Endodermal cell (in vitro differentiated cells): ENCODE measurements around the gene FAM83F. TPM values are rescaled to one million over a fixed set of nuclear protein-coding genes. Genes with fewer than 3 reads are reported as not detected.

Experiments
- DNase-seq: peaks from one replicate; pipeline ENCODE4 v3.0.0-alpha.2; 2017
- H3K27ac ChIP-seq: 2 replicates; pipeline ENCODE4 v1.5.1; 2013; ENCODE audit warnings: mild to moderate bottlenecking, low read depth, low read length, moderate library complexity
- H3K27me3 ChIP-seq: 2 replicates; pipeline ENCODE4 v1.6.1; 2013; ENCODE audit warnings: mild to moderate bottlenecking, low read length, moderate library complexity; ENCODE audit not compliant: insufficient read depth, control insufficient read depth, poor library complexity, severe bottlenecking
- H3K36me3 ChIP-seq: 2 replicates; pipeline ENCODE4 v1.7.0; 2013; ENCODE audit warnings: mild to moderate bottlenecking, low read length, moderate library complexity; ENCODE audit not compliant: control insufficient read depth, insufficient read depth
- H3K4me1 ChIP-seq: one replicate; pipeline ENCODE4 v1.7.0; 2013; ENCODE audit warnings: low read length; ENCODE audit not compliant: control insufficient read depth, insufficient read depth
- H3K4me3 ChIP-seq: 2 replicates; pipeline ENCODE4 v1.5.1; 2013; ENCODE audit warnings: mild to moderate bottlenecking, low read length, moderate library complexity
- H3K9ac ChIP-seq: 2 replicates; pipeline ENCODE4 v1.6.1; 2013; ENCODE audit warnings: mild to moderate bottlenecking, low read length, moderate library complexity; ENCODE audit not compliant: poor library complexity, severe bottlenecking; ENCODE audit errors: extremely low read depth
- H3K9me3 ChIP-seq: 2 replicates; pipeline ENCODE4 v1.6.1; 2013; ENCODE audit warnings: mild to moderate bottlenecking, low read length, moderate library complexity; ENCODE audit not compliant: control insufficient read depth
- H3K27ac Mint-ChIP-seq: 2 replicates; pipeline ENCODE4 v1.8.0; 2020; ENCODE audit warnings: mixed read lengths
- H3K27me3 Mint-ChIP-seq: 2 replicates; pipeline ENCODE4 v1.8.0; 2021; ENCODE audit warnings: mild to moderate bottlenecking, mixed read lengths; ENCODE audit not compliant: insufficient read depth
- H3K36me3 Mint-ChIP-seq: 2 replicates; pipeline ENCODE4 v1.8.0; 2020; ENCODE audit warnings: low read depth, mixed read lengths
- H3K4me1 Mint-ChIP-seq: 2 replicates; pipeline ENCODE4 v1.8.0; 2020; ENCODE audit warnings: mixed read lengths
- H3K4me3 Mint-ChIP-seq: 2 replicates; pipeline ENCODE4 v1.8.0; 2020; ENCODE audit warnings: mild to moderate bottlenecking, moderate library complexity, mixed read lengths
- H3K9me3 Mint-ChIP-seq: 2 replicates; pipeline ENCODE4 v1.8.0; 2020; ENCODE audit warnings: mild to moderate bottlenecking, mixed read lengths
- CTCF ChIP-seq: fragments of 200-600 bp; sonication (generic); conservative IDR thresholded peaks from 2 replicates; pipeline ENCODE4 v1.5.0; 2021; ENCODE audit warnings: antibody characterized with exemption, mild to moderate bottlenecking
- WGBS, 2 experiments: methylation state at CpG; one replicate each; pipeline versions ENCODE4 v1.1.5 to v1.1.7; 2013; ENCODE audit warnings: missing lambda C conversion rate in 2 of 2, mixed read lengths in 1 of 2; ENCODE audit not compliant: insufficient coverage in 1 of 2, insufficient read length in 1 of 2; 5-methylcytosine and 5-hydroxymethylcytosine counted together
- total RNA-seq, 2 donors: library from RNA; stranded (reverse); fragmentation: NEBNext Ultra II Directional in 1 of 2; extraction: Animal tissue kit (Norgen Biotek cat#: 25700) in 1 of 2; gene quantifications; 2 replicates in 1 of 2; 3 replicates in 1 of 2; pipeline ENCODE4 v1.2.1, GENCODE V29; 2021

Gene FAM83F
- total RNA-seq, 2 donors from 2014 or later = 18.9 to 34.1 TPM

GRCh38 chr22:40042312-40042711 is 47.6 kb downstream of the FAM83F start:
- Histone ChIP-seq H3K4me1 (no peaks in the 10 kb centered on the region), H3K9ac (no peak overlapping the region), H3K36me3 (no peaks in the 10 kb centered on the region), H3K9me3 (no peaks in the 10 kb centered on the region), H3K4me3 (no peak overlapping the region), H3K27ac (no peak overlapping the region), H3K27me3 (peaks cover 52% of the 10 kb centered on the region)
- H3K4me1 Mint-ChIP-seq = peaks cover 3% of the 10 kb centered on the region
- no peaks in the 10 kb centered on the region for H3K36me3 Mint-ChIP-seq
- 91 to 96% methylated on average over 3 to 4 of the region's 4 CpGs for WGBS, 2 experiments
- DNase-seq = no peak
- no peak overlapping the region for H3K4me3 Mint-ChIP-seq
- no peak overlapping the region for H3K27ac Mint-ChIP-seq
- no peaks in the 10 kb centered on the region for H3K9me3 Mint-ChIP-seq
- no peak for TF ChIP-seq CTCF
- peaks cover 41% of the 10 kb centered on the region for H3K27me3 Mint-ChIP-seq

- Mint-ChIP-seq H3K36me3 (no peaks in the 10 kb centered on the region), H3K9me3 (no peaks in the 10 kb centered on the region), H3K27ac (no peak overlapping the region), H3K27me3 (peaks cover 39% of the 10 kb centered on the region), H3K4me1 (peaks cover 3% of the 10 kb centered on the region), H3K4me3 (no peak overlapping the region)
- no peak overlapping the region for H3K9ac ChIP-seq
- no peaks in the 10 kb centered on the region for H3K9me3 ChIP-seq
- H3K27ac ChIP-seq = no peak overlapping the region
- H3K36me3 ChIP-seq = no peaks in the 10 kb centered on the region
- DNase-seq = no peak
- no peak for TF ChIP-seq CTCF
- H3K4me3 ChIP-seq = no peak overlapping the region
- H3K4me1 ChIP-seq = no peaks in the 10 kb centered on the region
- WGBS, 2 experiments = 95 to 96% methylated on average over 8 of the region's 8 CpGs
- peaks cover 48% of the 10 kb centered on the region for H3K27me3 ChIP-seq
Measured at GRCh38 chr22:40043081-40043480, 48.3 kb downstream of the FAM83F start.

- no peaks in the 10 kb centered on the region for H3K36me3 Mint-ChIP-seq
- WGBS, 2 experiments = 52 to 61% methylated on average over 3 to 5 of the region's 5 CpGs
- Histone ChIP-seq H3K27me3 (peaks cover 41% of the 10 kb centered on the region), H3K9ac (no peak overlapping the region), H3K4me3 (peak overlapping the region; percentile 83), H3K9me3 (no peaks in the 10 kb centered on the region), H3K27ac (no peak overlapping the region), H3K36me3 (no peaks in the 10 kb centered on the region), H3K4me1 (no peaks in the 10 kb centered on the region)
- no peak for DNase-seq
- H3K4me3 Mint-ChIP-seq = peak overlapping the region; percentile 87
- H3K27me3 Mint-ChIP-seq = peaks cover 32% of the 10 kb centered on the region
- peak overlapping the region; percentile 99 for H3K27ac Mint-ChIP-seq
- peaks cover 3% of the 10 kb centered on the region for H3K4me1 Mint-ChIP-seq
- no peaks in the 10 kb centered on the region for H3K9me3 Mint-ChIP-seq
- TF ChIP-seq CTCF = no peak
Measured at GRCh38 chr22:40043793-40044101, 49.0 kb downstream of the FAM83F start.
